ENCODE data around the gene WNT3A. TPM values are rescaled to one million over a fixed set of nuclear protein-coding genes. Genes with fewer than 3 reads are reported as not detected.

The WNT3A gene
- total and polyA plus RNA-seq, 2 donors, result 0.02 TPM; not detected in 1

- Histone ChIP-seq H3K27me3 (ENCODE audit: control insufficient read depth in 2 of 2, insufficient read depth in 1 of 2, low read length in 1 of 2) (peaks cover 51 to 74% of the 10 kb centered on the region in 2 donors), H3K27ac (ENCODE audit: low read depth in 1 of 2, low read length in 1 of 2) (no peak overlapping the region), H3K4me3 (ENCODE audit: low read length in 2 of 2) (no peak overlapping the region), H3K36me3 (ENCODE audit: control insufficient read depth in 2 of 2, insufficient read depth in 2 of 2, low read length in 1 of 2) (no peaks in the 10 kb centered on the region), H3K9me3 (ENCODE audit: control insufficient read depth in 2 of 2, insufficient read depth in 1 of 2, low read length in 1 of 2) (peaks cover 0 to 5% of the 10 kb centered on the region in 2 donors), H3K4me1 (ENCODE audit: control insufficient read depth in 2 of 2, insufficient read depth in 2 of 2, low read length in 2 of 2) (no peaks in the 10 kb centered on the region)
- DNase-seq (ENCODE audit: low read depth in 6 of 9, low spot score in 9 of 9), result no peak
- WGBS, result 87% methylated on average over 21 of the region's 21 CpGs
Measured at GRCh38 chr1:228009828-228010775, 3.3 kb downstream of the WNT3A start.

GRCh38 chr1:228010921-228011320 is 4.1 kb downstream of the WNT3A start:
- Histone ChIP-seq H3K27ac (ENCODE audit: low read depth in 1 of 2, low read length in 1 of 2) (no peak overlapping the region), H3K4me1 (ENCODE audit: control insufficient read depth in 2 of 2, insufficient read depth in 2 of 2, low read length in 2 of 2) (no peaks in the 10 kb centered on the region), H3K27me3 (ENCODE audit: control insufficient read depth in 2 of 2, insufficient read depth in 1 of 2, low read length in 1 of 2) (peaks cover 43 to 66% of the 10 kb centered on the region in 2 donors), H3K4me3 (ENCODE audit: low read length in 2 of 2) (no peak overlapping the region), H3K9me3 (ENCODE audit: control insufficient read depth in 2 of 2, insufficient read depth in 1 of 2, low read length in 1 of 2) (peaks cover 0 to 2% of the 10 kb centered on the region in 2 donors), H3K36me3 (ENCODE audit: control insufficient read depth in 2 of 2, insufficient read depth in 2 of 2, low read length in 1 of 2) (no peaks in the 10 kb centered on the region)
- WGBS, result 88% methylated on average over 7 of the region's 7 CpGs
- no peak for DNase-seq (ENCODE audit: low read depth in 6 of 9, low spot score in 9 of 9)

- H3K27ac ChIP-seq (ENCODE audit: low read depth in 1 of 2, low read length in 1 of 2), result no peak overlapping the region
- no peak overlapping the region for H3K4me3 ChIP-seq (ENCODE audit: low read length in 2 of 2)
- DNase-seq (ENCODE audit: low read depth in 6 of 9, low spot score in 9 of 9), result no peak
- WGBS, result 89% methylated on average over 16 of the region's 16 CpGs
- H3K36me3 ChIP-seq (ENCODE audit: control insufficient read depth in 2 of 2, insufficient read depth in 2 of 2, low read length in 1 of 2), result no peaks in the 10 kb centered on the region
- peaks cover 34 to 62% of the 10 kb centered on the region in 2 donors for H3K27me3 ChIP-seq (ENCODE audit: control insufficient read depth in 2 of 2, insufficient read depth in 1 of 2, low read length in 1 of 2)
- H3K9me3 ChIP-seq (ENCODE audit: control insufficient read depth in 2 of 2, insufficient read depth in 1 of 2, low read length in 1 of 2), result no peaks in the 10 kb centered on the region
- H3K4me1 ChIP-seq (ENCODE audit: control insufficient read depth in 2 of 2, insufficient read depth in 2 of 2, low read length in 2 of 2), result no peaks in the 10 kb centered on the region
Measured at GRCh38 chr1:228011721-228012311, 5.0 kb downstream of the WNT3A start.

GRCh38 chr1:228012555-228012954 is 5.8 kb downstream of the WNT3A start:
- 97% methylated on average over 5 of the region's 5 CpGs for WGBS

GRCh38 chr1:228013131-228013934 is 6.5 kb downstream of the WNT3A start:
- no peak for DNase-seq (ENCODE audit: low read depth in 6 of 9, low spot score in 9 of 9)
- WGBS, result 89% methylated on average over 24 of the region's 24 CpGs
- no peak overlapping the region for H3K4me3 ChIP-seq (ENCODE audit: low read length in 2 of 2)
- no peak overlapping the region for H3K27ac ChIP-seq (ENCODE audit: low read depth in 1 of 2, low read length in 1 of 2)
- peaks cover 19 to 51% of the 10 kb centered on the region in 2 donors for H3K27me3 ChIP-seq (ENCODE audit: control insufficient read depth in 2 of 2, insufficient read depth in 1 of 2, low read length in 1 of 2)
- H3K4me1 ChIP-seq (ENCODE audit: control insufficient read depth in 2 of 2, insufficient read depth in 2 of 2, low read length in 2 of 2), result no peaks in the 10 kb centered on the region
- no peaks in the 10 kb centered on the region for H3K9me3 ChIP-seq (ENCODE audit: control insufficient read depth in 2 of 2, insufficient read depth in 1 of 2, low read length in 1 of 2)
- no peaks in the 10 kb centered on the region for H3K36me3 ChIP-seq (ENCODE audit: control insufficient read depth in 2 of 2, insufficient read depth in 2 of 2, low read length in 1 of 2)

More at GRCh38 chr1:228012555-228012954, 5.8 kb downstream of the WNT3A start:
- H3K4me3 ChIP-seq (ENCODE audit: low read length in 2 of 2), result no peak overlapping the region
- H3K36me3 ChIP-seq (ENCODE audit: control insufficient read depth in 2 of 2, insufficient read depth in 2 of 2, low read length in 1 of 2), result no peaks in the 10 kb centered on the region
- H3K27ac ChIP-seq (ENCODE audit: low read depth in 1 of 2, low read length in 1 of 2), result no peak overlapping the region
- no peak for DNase-seq (ENCODE audit: low read depth in 6 of 9, low spot score in 9 of 9)
- H3K4me1 ChIP-seq (ENCODE audit: control insufficient read depth in 2 of 2, insufficient read depth in 2 of 2, low read length in 2 of 2), result no peaks in the 10 kb centered on the region
- no peaks in the 10 kb centered on the region for H3K9me3 ChIP-seq (ENCODE audit: control insufficient read depth in 2 of 2, insufficient read depth in 1 of 2, low read length in 1 of 2)
- H3K27me3 ChIP-seq (ENCODE audit: control insufficient read depth in 2 of 2, insufficient read depth in 1 of 2, low read length in 1 of 2), result peaks cover 26 to 59% of the 10 kb centered on the region in 2 donors

GRCh38 chr1:228013935-228014930 is 7.4 kb downstream of the WNT3A start:
- no peak overlapping the region for H3K4me3 ChIP-seq (ENCODE audit: low read length in 2 of 2)

GRCh38 chr1:228015276-228016180 is 8.7 kb downstream of the WNT3A start:
- WGBS, result 93% methylated on average over 21 of the region's 21 CpGs
- Histone ChIP-seq H3K4me1 (ENCODE audit: control insufficient read depth in 2 of 2, insufficient read depth in 2 of 2, low read length in 2 of 2) (no peaks in the 10 kb centered on the region), H3K4me3 (ENCODE audit: low read length in 2 of 2) (no peak overlapping the region), H3K27me3 (ENCODE audit: control insufficient read depth in 2 of 2, insufficient read depth in 1 of 2, low read length in 1 of 2) (peaks cover 0 to 29% of the 10 kb centered on the region in 2 donors), H3K9me3 (ENCODE audit: control insufficient read depth in 2 of 2, insufficient read depth in 1 of 2, low read length in 1 of 2) (no peaks in the 10 kb centered on the region), H3K27ac (ENCODE audit: low read depth in 1 of 2, low read length in 1 of 2) (no peak overlapping the region), H3K36me3 (ENCODE audit: control insufficient read depth in 2 of 2, insufficient read depth in 2 of 2, low read length in 1 of 2) (no peaks in the 10 kb centered on the region)
- no peak for DNase-seq (ENCODE audit: low read depth in 6 of 9, low spot score in 9 of 9)

More at GRCh38 chr1:228013935-228014930, 7.4 kb downstream of the WNT3A start:
- Histone ChIP-seq H3K27ac (ENCODE audit: low read depth in 1 of 2, low read length in 1 of 2) (no peak overlapping the region), H3K27me3 (ENCODE audit: control insufficient read depth in 2 of 2, insufficient read depth in 1 of 2, low read length in 1 of 2) (peaks cover 10 to 42% of the 10 kb centered on the region in 2 donors), H3K4me1 (ENCODE audit: control insufficient read depth in 2 of 2, insufficient read depth in 2 of 2, low read length in 2 of 2) (no peaks in the 10 kb centered on the region), H3K36me3 (ENCODE audit: control insufficient read depth in 2 of 2, insufficient read depth in 2 of 2, low read length in 1 of 2) (no peaks in the 10 kb centered on the region), H3K9me3 (ENCODE audit: control insufficient read depth in 2 of 2, insufficient read depth in 1 of 2, low read length in 1 of 2) (no peaks in the 10 kb centered on the region)
- DNase-seq (ENCODE audit: low read depth in 6 of 9, low spot score in 9 of 9), result no peak
- 78% methylated on average over 21 of the region's 21 CpGs for WGBS
